ENCODE measurements around the gene CHPF.

- TF ChIP-seq CTCF (IDR thresholded peaks at IDR 0.05) (no peak), POLR2A (IDR thresholded peaks at IDR 0.05) (no peak)
Measured at GRCh38 chr2:219547621-219548020, 4.0 kb upstream of the CHPF start.

All from upper lobe of left lung (tissue), 4 donors.